WTC11 (cell line): ENCODE measurements around the gene TMPRSS6. TPM values are rescaled to one million over a fixed set of nuclear protein-coding genes. Genes with fewer than 3 reads are reported as not detected.
A peak's percentile ranks its signal among the peaks of the same experiment; 100 is the strongest.

ENCODE experiments used
- ATAC-seq: fragments of 200-7000 bp; cut with Tn5 transposase; 2 replicates; pipeline ENCODE4 v1.10.0; 2021; ENCODE audit warnings: mild to moderate bottlenecking, moderate library complexity
- Bru-seq: library from RNA; stranded (reverse); fragments of 400-500 nt; gene quantifications from one replicate; lab custom pipeline; 2021; lab: Mats Ljungman, UMichigan
- CTCF ChIA-PET: fragments of 300-600 bp; sonication (Branson Sonifier 250); formaldehyde crosslinking; loops from one replicate; lab custom pipeline; 2021; ENCODE audit warnings: antibody characterized with exemption; lab: Charles Lee
- POLR2A ChIA-PET: fragments of 350-600 bp; sonication (Branson Sonifier 250); formaldehyde crosslinking; loops from one replicate; lab custom pipeline; 2021; ENCODE audit warnings: antibody characterized with exemption; lab: Charles Lee
- DNase-seq: peaks from one replicate; pipeline ENCODE4 v3.0.0; 2021; ENCODE audit warnings: low spot score
- H3K27ac Mint-ChIP-seq: 2 replicates; pipeline ENCODE4 v1.8.0; 2021; ENCODE audit warnings: mixed read lengths
- H3K27me3 Mint-ChIP-seq: 2 replicates; pipeline ENCODE4 v1.8.0; 2021; ENCODE audit warnings: low read depth, mild to moderate bottlenecking, moderate library complexity, mixed read lengths
- H3K36me3 Mint-ChIP-seq: 2 replicates; pipeline ENCODE4 v1.8.0; 2021; ENCODE audit warnings: mixed read lengths
- H3K4me1 Mint-ChIP-seq: 2 replicates; pipeline ENCODE4 v1.8.0; 2022; ENCODE audit warnings: mixed read lengths
- H3K4me3 Mint-ChIP-seq: 2 replicates; pipeline ENCODE4 v1.8.0; 2021; ENCODE audit warnings: mild to moderate bottlenecking, moderate library complexity, mixed read lengths
- H3K9me3 Mint-ChIP-seq: 2 replicates; pipeline ENCODE4 v1.8.0; 2021; ENCODE audit warnings: mixed read lengths
- CREB1 ChIP-seq: sonication (generic); formaldehyde crosslinking; IDR thresholded peaks from 2 replicates; pipeline ENCODE4 v1.8.0; 2023; ENCODE audit warnings: mild to moderate bottlenecking, missing genetic modification reagents
- E2F4 ChIP-seq: sonication (generic); formaldehyde crosslinking; IDR thresholded peaks from 2 replicates; pipeline ENCODE4 v1.8.1; 2022; ENCODE audit warnings: low read depth, mild to moderate bottlenecking, moderate library complexity, missing genetic modification reagents, borderline replicate concordance
- ETV6 ChIP-seq: sonication (generic); formaldehyde crosslinking; IDR thresholded peaks from 2 replicates; pipeline ENCODE4 v1.8.1; 2022; ENCODE audit warnings: mild to moderate bottlenecking, missing genetic modification reagents
- HMGXB4 ChIP-seq: sonication (generic); formaldehyde crosslinking; IDR thresholded peaks from 2 replicates; pipeline ENCODE4 v1.8.1; 2023; ENCODE audit warnings: mild to moderate bottlenecking, moderate library complexity, missing genetic modification reagents
- MLX ChIP-seq: sonication (generic); formaldehyde crosslinking; IDR thresholded peaks from 2 replicates; pipeline ENCODE4 v1.8.1; 2023; ENCODE audit warnings: mild to moderate bottlenecking, missing genetic modification reagents, moderate library complexity
- MXD4 ChIP-seq: fragments of 250-450 bp; sonication (Bioruptor Pico); IDR thresholded peaks from 2 replicates; pipeline ENCODE4 v1.8.0; 2021; ENCODE audit warnings: mild to moderate bottlenecking, moderate library complexity, borderline replicate concordance
- NR1H2 ChIP-seq: sonication (generic); formaldehyde crosslinking; IDR thresholded peaks from 2 replicates; pipeline ENCODE4 v1.9.0; 2021; ENCODE audit warnings: mild to moderate bottlenecking, moderate library complexity, missing genetic modification reagents
- RELA ChIP-seq: sonication (generic); formaldehyde crosslinking; IDR thresholded peaks from 2 replicates; pipeline ENCODE4 v1.8.1; 2022; ENCODE audit warnings: missing genetic modification reagents, mild to moderate bottlenecking, borderline replicate concordance
- TCF7 ChIP-seq: sonication (generic); formaldehyde crosslinking; IDR thresholded peaks from 2 replicates; pipeline ENCODE4 v1.8.0; 2022; ENCODE audit warnings: mild to moderate bottlenecking, low read depth, missing genetic modification reagents, moderate library complexity
- ZNF263 ChIP-seq: sonication (generic); formaldehyde crosslinking; IDR thresholded peaks from 2 replicates; pipeline ENCODE4 v1.8.1; 2022; ENCODE audit warnings: low read depth, mild to moderate bottlenecking, moderate library complexity, missing genetic modification reagents
- ZNF671 ChIP-seq: fragments of 250-450 bp; sonication (Bioruptor Pico); IDR thresholded peaks from 2 replicates; pipeline ENCODE4 v1.8.0; 2021; ENCODE audit warnings: mild to moderate bottlenecking
- long read RNA-seq, 3 experiments: library from RNA in 1 of 3; library from capped mRNA in 1 of 3; library from polyadenylated mRNA in 1 of 3; unstranded in 2 of 3; stranded (forward) in 1 of 3; transcript quantifications; one replicate each; pipeline ENCODE4 v2.0.0, GENCODE V29; 2021
- total RNA-seq: library from RNA; stranded (reverse); gene quantifications from 3 replicates; pipeline ENCODE4 v1.2.3, GENCODE V29; 2021
- TF ChIP-seq, protein P1 (sequence below): sonication (generic); formaldehyde crosslinking; IDR thresholded peaks from 2 replicates; pipeline ENCODE4 v1.8.1; 2023; ENCODE audit warnings: mild to moderate bottlenecking, missing genetic modification reagents, moderate library complexity
- TF ChIP-seq, protein P2 (sequence below): sonication (generic); formaldehyde crosslinking; IDR thresholded peaks from 2 replicates; pipeline ENCODE4 v1.8.0; 2022; ENCODE audit warnings: mild to moderate bottlenecking, missing genetic modification reagents

TMPRSS6 gene
- total RNA-seq (0.11 to 0.14 TPM in 2 of 3 replicates, not detected in the other), Bru-seq, nascent RNA (percentile 1 among the genes with signal in this experiment)
- long read RNA-seq, experiment 1: 0 reads
- long read RNA-seq, experiment 2: 0 reads
- long read RNA-seq, experiment 3: 0 reads

- no peak for DNase-seq
- Mint-ChIP-seq H3K36me3 (no peaks in the 10 kb centered on the region), H3K9me3 (no peaks in the 10 kb centered on the region), H3K27ac (no peak within 1 kb of the TSS), H3K27me3 (no peaks in the 10 kb centered on the region), H3K4me3 (no peak within 1 kb of the TSS), H3K4me1 (peaks cover 10% of the 10 kb centered on the region)
- no peak for TF ChIP-seq ZNF263 (CRISPR knock-in tag)
- TF ChIP-seq, protein P1, sequence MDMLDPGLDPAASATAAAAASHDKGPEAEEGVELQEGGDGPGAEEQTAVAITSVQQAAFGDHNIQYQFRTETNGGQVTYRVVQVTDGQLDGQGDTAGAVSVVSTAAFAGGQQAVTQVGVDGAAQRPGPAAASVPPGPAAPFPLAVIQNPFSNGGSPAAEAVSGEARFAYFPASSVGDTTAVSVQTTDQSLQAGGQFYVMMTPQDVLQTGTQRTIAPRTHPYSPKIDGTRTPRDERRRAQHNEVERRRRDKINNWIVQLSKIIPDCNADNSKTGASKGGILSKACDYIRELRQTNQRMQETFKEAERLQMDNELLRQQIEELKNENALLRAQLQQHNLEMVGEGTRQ (CRISPR knock-in tag): no peak
- TF ChIP-seq RELA (CRISPR knock-in tag): no peak
- TF ChIP-seq ETV6: no peak
- no peak for TF ChIP-seq HMGXB4 (CRISPR knock-in tag)
- CTCF ChIA-PET: interaction anchor here (1.0 kb wide), 1 partner anchor 18 kb away, joined by 3 read pairs; no protein-coding TSS in a partner anchor
- POLR2A ChIA-PET: no interaction called here
- ATAC-seq: no peak
Measured at GRCh38 chr22:37109242-37109917, at the start of gene TMPRSS6. Gene TMPRSS6 (minus strand): TSS chr22:37109713. CDS start chr22:37103417, 6,296 bp downstream.

- DNase-seq (no peak), ATAC-seq (no peak)
- POLR2A ChIA-PET: no interaction called here
- Mint-ChIP-seq H3K4me3 (no peak overlapping the region), H3K27ac (no peak overlapping the region), H3K36me3 (no peaks in the 10 kb centered on the region), H3K27me3 (0 out of 2 replicates have a peak, but pooled peaks cover 4% of the 10 kb centered on the region), H3K4me1 (0 out of 2 replicates have a peak, but pooled peaks cover 2% of the 10 kb centered on the region), H3K9me3 (peaks cover 6% of the 10 kb centered on the region)
- CTCF ChIA-PET: no interaction called here
- no peak for TF ChIP-seq MLX (CRISPR knock-in tag)
Measured at GRCh38 chr22:37158963-37159290, 49.4 kb upstream of the TMPRSS6 start.

GRCh38 chr22:37157516-37158285 is 48.2 kb upstream of the TMPRSS6 start:
- H3K27ac Mint-ChIP-seq: no peak overlapping the region
- H3K36me3 Mint-ChIP-seq: no peaks in the 10 kb centered on the region
- 0 out of 2 replicates have a peak, but pooled peaks cover 2% of the 10 kb centered on the region for H3K4me1 Mint-ChIP-seq
- H3K9me3 Mint-ChIP-seq: peaks cover 6% of the 10 kb centered on the region
- peaks cover 5% of the 10 kb centered on the region; the same call in 1 of the 2 replicates for H3K27me3 Mint-ChIP-seq
- ChIA-PET POLR2A (no interaction called here), CTCF (interaction anchor here (1.0 to 3.1 kb wide), 3 partner anchors 31 to 112 kb away, joined by 3 to 12 read pairs (median 4); no protein-coding TSS in a partner anchor)
- DNase-seq (no peak), ATAC-seq (no peak)
- no peak for TF ChIP-seq TCF7 (CRISPR knock-in tag)
- TF ChIP-seq E2F4 (CRISPR knock-in tag): no peak
- no peak for TF ChIP-seq CREB1 (CRISPR knock-in tag)
- TF ChIP-seq, protein P2, sequence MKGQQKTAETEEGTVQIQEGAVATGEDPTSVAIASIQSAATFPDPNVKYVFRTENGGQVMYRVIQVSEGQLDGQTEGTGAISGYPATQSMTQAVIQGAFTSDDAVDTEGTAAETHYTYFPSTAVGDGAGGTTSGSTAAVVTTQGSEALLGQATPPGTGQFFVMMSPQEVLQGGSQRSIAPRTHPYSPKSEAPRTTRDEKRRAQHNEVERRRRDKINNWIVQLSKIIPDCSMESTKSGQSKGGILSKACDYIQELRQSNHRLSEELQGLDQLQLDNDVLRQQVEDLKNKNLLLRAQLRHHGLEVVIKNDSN: no peak
- no peak for TF ChIP-seq MLX (CRISPR knock-in tag)
- no peak for TF ChIP-seq ZNF671 (CRISPR knock-in tag)
- TF ChIP-seq RELA (CRISPR knock-in tag): no peak
- no peak for TF ChIP-seq NR1H2 (CRISPR knock-in tag)
- no peak for TF ChIP-seq MXD4 (CRISPR knock-in tag)
- H3K4me3 Mint-ChIP-seq: no peak overlapping the region
